Panc1 (cell line): ENCODE results near the gene NDUFS8.

Experiments
- SIN3A ChIP-seq: IDR thresholded peaks from 2 replicates; pipeline ENCODE4 v1.6.1; 2012; ENCODE audit warnings: low read depth, mild to moderate bottlenecking, low read length, moderate library complexity, borderline replicate concordance; ENCODE audit not compliant: insufficient read depth
- TCF7L2 ChIP-seq: IDR thresholded peaks from 2 replicates; pipeline ENCODE4 v1.6.1; 2011; ENCODE audit warnings: mild to moderate bottlenecking, low read depth, low read length, inconsistent platforms
- TF ChIP-seq, protein P1 (sequence below): fragments of 450-650 bp; IDR thresholded peaks from 2 replicates; pipeline ENCODE4 v1.5.1; 2017; ENCODE audit warnings: mild to moderate bottlenecking

DNA sequence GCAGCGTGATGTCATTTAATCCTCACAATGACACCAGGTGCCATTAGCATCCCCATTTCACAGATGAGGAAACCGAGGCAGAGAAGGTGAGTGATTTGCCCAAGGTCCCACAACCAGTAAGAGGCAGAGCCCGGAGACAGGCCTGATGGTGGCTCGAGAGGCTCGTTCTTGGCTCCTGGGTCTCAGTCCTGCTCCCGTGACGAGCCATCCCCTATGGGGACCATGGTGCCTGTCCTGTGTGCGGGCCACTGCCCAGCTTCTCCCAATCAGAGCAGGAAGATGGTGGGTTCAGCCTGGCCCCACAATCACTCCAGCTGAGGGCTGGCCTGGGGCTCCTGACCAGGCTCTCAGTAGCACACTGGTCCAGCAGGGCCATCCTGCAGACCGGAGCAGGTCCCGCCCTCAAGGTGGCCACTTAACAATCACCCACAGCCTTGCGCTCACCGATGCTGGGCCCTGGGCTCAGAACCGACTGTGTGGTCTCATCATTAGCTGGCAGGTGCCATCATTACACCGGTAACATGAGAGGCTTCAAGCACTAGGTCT lies 16.8 kb upstream of the NDUFS8 start:
- TF ChIP-seq, protein P1, sequence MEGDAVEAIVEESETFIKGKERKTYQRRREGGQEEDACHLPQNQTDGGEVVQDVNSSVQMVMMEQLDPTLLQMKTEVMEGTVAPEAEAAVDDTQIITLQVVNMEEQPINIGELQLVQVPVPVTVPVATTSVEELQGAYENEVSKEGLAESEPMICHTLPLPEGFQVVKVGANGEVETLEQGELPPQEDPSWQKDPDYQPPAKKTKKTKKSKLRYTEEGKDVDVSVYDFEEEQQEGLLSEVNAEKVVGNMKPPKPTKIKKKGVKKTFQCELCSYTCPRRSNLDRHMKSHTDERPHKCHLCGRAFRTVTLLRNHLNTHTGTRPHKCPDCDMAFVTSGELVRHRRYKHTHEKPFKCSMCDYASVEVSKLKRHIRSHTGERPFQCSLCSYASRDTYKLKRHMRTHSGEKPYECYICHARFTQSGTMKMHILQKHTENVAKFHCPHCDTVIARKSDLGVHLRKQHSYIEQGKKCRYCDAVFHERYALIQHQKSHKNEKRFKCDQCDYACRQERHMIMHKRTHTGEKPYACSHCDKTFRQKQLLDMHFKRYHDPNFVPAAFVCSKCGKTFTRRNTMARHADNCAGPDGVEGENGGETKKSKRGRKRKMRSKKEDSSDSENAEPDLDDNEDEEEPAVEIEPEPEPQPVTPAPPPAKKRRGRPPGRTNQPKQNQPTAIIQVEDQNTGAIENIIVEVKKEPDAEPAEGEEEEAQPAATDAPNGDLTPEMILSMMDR: no peak
- TF ChIP-seq TCF7L2: no peak
- no peak for TF ChIP-seq SIN3A
